DMS153 treated with DMSO at 0.1 percent for 48 hours (cell line): ENCODE data around the gene DPP9.
A peak's percentile ranks its signal among the peaks of the same experiment; 100 is the strongest.
"Not testable (repeated sequence)": the region's sequence is repeated elsewhere in the genome, so short reads cannot be mapped to it uniquely, and the experiment has no call there.

ENCODE experiments used
- DNase-seq: peaks from one replicate; lab custom pipeline; 2025; ENCODE audit not compliant: unreplicated experiment; lab: John Stamatoyannopoulos, UW

The DPP9 gene

GRCh38 chr19:4742723-4743646, 19.3 kb upstream of the DPP9 start:
- peak; percentile 50 for DNase-seq

GRCh38 chr19:4740092-4740491, 16.4 kb upstream of the DPP9 start:
- no peak for DNase-seq

GRCh38 chr19:4738734-4739133, 15.1 kb upstream of the DPP9 start:
- no peak for DNase-seq

- DNase-seq = no peak
Measured at GRCh38 chr19:4737955-4738600, 14.4 kb upstream of the DPP9 start.

DNA sequence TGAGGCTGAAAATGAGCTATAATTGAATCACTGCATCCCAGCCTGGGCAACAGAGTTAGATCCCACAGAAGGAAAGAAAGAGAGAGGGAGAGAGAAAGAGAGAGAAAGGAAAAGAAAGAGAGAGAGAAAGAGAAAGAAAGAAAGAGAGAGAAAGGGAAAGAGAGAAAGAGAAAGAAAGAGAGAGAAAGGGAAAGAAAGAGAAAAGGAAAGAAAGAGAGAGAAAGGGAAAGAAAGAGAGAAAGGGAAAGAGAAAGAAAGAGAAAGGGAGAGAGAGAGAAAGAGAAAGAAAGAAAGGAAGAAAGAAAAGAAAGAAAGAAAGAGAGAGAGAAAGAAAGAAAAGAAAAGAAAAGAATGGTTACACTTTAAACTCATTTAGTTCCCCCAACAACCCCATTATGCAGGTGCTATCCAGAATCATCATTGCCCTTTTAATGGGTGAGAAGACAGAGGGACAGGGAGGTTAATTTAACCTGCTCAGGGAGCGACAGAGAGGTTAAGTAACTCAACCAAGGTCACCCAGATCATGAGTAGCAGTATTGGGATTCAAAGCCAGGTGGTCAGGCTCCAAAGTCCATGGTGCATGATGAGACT, 10.2 kb upstream of the DPP9 start:
- no peak for DNase-seq

- DNase-seq = peak; percentile 46
Measured at GRCh38 chr19:4732680-4733114, 9.1 kb upstream of the DPP9 start.

GRCh38 chr19:4730740-4731171, 7.1 kb upstream of the DPP9 start:
- no peak for DNase-seq

- no peak for DNase-seq
Measured at GRCh38 chr19:4728871-4729270, 5.2 kb upstream of the DPP9 start.

- DNase-seq = no peak
Measured at GRCh38 chr19:4722671-4723594, 709 bp downstream of the DPP9 start.

DNA sequence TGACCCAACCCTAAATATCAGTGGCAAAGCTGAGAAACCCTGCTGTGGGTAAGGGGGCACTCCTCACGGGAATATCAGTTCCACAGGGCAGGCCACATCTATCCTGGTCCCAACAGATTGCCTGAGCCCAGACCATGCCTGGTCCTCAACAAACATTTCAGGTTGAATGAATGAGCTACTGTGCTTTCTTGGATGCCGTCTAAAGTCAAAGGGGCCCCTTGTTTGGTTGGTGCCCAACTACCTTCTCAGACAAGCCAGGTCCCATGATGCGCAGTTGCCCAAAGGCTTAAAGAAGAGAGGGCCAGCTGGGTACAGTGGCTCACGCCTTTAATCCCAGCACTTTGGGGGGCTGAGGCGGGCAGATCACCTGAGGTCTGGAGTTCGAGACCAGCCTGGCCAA, 2.4 kb downstream of the DPP9 start:
- DNase-seq = no peak

DNA sequence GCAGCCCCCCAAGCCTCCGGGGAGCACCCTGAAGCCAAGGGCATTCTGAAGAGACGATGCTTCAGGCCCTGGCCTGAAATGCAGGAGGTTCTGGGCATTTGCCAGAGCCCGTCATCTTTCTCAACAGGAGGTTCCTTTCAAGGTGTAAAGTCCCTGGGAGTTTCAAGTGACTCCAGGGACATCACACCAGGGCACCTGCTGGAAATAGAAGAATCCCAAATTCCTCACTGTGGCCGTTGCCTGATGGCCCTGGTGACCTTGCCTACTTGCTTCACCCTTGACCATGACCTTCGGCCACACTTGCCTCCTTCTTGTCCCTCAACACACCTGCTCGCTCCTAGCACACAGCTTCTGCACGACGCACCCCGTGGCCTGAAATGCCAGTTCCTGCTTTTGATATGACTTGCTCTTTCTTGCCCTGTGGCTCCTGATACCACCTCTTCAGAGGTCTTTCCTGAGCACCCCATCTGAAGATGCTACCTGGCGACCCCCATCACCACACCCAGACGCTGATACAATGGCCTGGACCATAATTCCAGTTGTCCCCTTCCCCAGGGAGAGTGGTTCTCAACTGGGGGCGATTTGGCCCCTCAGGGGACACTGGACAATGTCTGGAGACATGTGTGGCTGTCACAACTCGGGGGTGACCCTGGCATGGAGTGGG, 3.5 kb downstream of the DPP9 start:
- DNase-seq = no peak

GRCh38 chr19:4719499-4719866, 4.2 kb downstream of the DPP9 start:
- no peak for DNase-seq

- no peak for DNase-seq
Measured at GRCh38 chr19:4717966-4718701, 5.5 kb downstream of the DPP9 start.

DNA sequence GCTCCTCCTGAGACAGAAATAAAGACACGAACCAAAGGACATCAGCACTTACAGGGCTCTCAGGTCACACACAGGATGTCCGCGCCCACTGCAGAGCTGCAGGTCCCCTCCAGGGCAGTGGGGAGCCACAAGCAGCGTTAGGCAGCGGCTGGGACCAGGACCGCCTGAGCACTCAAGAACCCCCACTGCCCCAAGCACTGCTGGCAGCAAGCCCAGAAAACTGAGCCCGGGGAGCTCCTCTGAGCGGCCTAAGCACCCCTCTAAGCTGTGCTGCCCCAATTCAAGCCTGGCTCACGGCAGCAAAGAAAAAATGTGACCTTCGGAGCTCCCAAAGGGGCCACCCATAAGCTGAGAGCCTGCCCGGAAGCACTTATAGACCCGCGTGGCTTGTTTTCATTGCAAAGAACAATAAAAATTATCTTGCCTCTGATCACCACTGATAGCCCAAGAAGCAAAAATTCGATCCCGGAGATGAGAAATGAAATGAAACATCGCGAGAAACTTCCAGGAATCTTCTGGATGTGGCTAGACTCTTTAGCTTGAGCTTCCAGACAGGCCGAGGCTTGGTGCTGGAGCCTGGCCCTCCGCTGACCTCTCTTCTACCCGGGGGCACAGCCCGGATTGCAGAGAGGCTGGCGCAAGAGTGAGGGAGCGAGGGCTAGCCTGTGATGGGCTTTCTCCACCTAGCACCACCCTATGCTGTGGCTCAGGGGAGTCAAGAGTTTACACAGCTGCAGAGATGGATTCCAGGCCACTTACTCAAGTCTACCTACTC, 6.3 kb downstream of the DPP9 start:
- no peak for DNase-seq

GRCh38 chr19:4715529-4716221, 8.0 kb downstream of the DPP9 start:
- DNase-seq = no peak

DNA sequence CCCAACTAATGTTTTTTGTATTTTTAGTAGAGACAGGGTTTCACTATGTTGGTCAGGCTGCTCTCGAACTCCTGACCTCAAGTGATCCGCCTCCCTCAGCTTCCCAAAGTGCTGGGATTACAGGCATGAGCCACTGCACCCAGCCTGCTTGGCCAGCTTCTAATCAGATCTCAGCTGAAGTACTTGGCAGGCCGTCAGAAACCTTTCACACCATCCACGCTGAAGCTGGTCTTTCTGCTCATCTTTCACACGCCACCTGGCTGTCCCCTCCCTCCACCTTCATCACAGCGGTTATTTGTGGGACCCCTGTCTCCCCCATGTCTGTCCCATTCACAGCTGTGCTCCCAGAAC, 8.5 kb downstream of the DPP9 start:
- DNase-seq = not testable (repeated sequence)

- no peak for DNase-seq
Measured at GRCh38 chr19:4714016-4714415, 9.6 kb downstream of the DPP9 start.

GRCh38 chr19:4713384-4713951, 10.2 kb downstream of the DPP9 start:
- no peak for DNase-seq
